ENCODE data around the gene PEDS1.

DNA sequence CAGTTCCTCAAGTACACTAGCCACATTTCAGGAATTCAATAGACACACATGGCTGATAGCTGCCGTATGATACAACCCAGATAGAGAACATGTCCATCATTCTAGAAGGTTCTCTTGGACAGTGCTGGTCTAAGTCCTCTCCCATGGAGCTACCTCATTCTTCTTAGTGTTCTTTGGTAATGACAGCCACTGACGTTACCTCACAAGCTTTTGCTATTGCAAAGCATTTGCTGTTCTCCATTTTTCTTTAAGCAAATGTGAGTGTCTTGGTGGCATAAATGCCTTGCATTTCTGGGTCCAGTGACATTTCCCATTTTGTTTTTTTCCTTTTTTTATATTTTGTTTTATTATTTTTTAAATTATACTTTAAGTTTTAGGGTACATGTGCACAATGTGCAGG lies 28.8 kb upstream of the PEDS1 start:
- no peak for TF ChIP-seq POLR2A (IDR thresholded peaks at IDR 0.05; ENCODE audit: low read depth, low read length)
- TF ChIP-seq POLR2AphosphoS5 (IDR thresholded peaks at IDR 0.05; ENCODE audit: low read depth, low read length) = no peak
